Activated T-cell treated with anti-CD3 and anti-CD28 coated beads for 1 hour (primary cell): ENCODE measurements around the gene KCNA10.

Source experiments
- DNase-seq: peaks from one replicate; pipeline ENCODE4 v3.0.0-alpha.2; 2020; ENCODE audit warnings: low read depth

The KCNA10 gene

DNA sequence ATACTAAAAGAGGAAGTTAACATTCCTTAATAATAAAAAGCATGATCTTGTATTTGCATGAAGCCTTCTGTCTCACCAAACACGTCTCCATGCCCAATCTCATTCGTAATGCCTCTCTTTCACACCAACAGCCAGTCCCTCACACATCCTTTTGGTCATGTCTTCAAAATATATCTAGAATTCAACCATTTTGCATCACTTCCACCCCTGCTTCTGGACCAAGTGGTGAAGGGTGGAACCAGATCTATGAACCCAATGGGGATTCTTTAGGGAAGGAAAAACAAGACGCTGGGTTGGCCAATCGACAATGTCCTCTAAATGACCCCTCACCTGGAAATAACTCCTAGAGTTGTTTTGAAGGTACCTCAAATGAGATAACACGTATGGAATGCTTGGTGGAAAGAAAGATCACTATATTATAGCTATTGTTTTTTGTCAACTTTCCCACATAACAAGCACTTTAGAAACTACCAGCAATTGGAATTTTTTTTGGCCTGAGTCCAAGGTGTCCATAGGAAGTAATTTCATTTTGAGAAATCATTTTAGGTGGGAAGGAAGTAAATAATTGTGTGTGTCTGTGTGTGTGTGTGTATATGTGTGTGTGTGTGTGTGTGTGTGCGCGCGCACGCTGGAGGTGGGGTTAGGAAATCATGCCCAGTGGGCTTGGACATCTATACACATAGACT, at the start of gene KCNA10:
Gene KCNA10, minus strand, starts transcription at position 51 of the 686 bp plus-strand sequence. CDS start 388 bp downstream, outside the sequence.
- DNase-seq = no peak

DNA sequence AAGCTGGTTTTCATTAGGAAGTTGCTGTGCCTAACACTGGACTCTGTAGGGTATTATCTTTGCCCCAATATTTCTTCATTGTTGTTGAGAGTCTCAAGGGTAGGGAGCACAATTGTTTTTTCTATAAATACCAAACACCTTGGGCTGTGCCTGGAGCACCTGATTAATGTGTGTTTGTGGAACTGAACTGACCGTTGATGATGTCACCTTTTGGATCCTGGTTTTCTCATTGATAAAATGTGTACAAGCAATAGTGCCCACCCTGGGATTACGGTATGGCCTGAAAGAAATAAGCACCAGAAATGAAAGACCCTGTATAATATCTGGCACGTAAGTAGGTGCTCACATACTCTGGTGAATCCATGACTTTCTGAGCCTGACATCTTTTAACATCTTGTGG, 47.9 kb upstream of the KCNA10 start:
- no peak for DNase-seq

DNA sequence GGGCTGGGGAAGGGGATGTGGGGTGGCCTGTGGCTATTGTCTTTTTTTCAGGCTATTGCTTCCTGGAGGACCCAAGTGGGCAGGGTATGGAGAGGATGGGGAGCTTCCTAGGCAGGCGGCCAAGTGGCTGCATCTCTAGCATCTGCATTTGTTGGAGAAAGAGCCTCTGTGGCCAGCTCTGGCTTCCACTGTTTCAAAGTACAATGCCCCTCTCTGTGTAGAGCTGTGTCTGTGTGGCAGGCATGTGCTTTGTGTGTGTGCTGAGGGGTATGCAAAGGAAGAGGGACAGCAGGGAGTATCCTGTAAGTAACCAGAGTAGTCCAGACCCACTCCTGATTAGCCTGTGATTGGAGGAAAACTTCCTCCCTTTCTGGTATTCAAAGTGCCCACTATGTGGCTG, 46.6 kb upstream of the KCNA10 start:
- DNase-seq = no peak

DNA sequence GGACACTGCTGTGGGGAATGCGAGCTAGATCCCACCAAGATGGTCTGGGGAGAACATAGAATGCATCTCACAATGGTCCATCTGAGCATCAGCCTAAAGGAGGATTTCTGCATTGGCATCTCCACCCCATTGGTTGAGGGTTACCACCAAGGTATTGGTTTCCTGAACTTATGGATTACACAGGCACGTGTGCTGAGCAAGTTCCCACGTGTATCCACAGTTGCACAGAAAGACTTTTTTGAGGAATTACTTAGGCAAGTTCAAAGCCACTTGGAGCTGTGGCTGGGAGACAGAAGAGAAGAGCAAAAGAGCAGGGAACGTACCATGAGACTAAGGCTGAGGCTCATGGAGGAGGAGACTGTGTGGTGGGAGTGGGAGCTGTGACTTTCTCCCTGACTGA, 44.1 kb upstream of the KCNA10 start:
- DNase-seq = no peak

DNA sequence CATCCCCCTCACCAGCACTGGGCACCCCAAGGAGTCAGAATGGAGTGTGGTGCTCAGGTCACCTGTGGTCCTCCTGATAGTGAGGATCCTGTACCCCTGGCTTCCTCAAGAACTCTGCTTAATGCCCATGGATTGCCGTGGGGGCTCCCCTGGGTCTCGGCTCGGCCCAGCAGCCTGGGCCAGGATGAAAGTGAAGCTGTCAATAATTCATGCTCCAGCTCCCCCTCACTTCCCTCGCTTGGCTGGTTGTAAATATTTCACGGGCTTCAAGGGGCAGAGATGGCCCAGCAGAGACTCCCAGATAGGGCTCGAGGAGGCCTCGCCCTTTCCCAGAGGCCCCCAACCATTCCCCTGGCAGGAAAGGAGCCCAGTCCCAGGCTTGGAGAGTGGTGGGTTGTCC, 42.6 kb upstream of the KCNA10 start:
- DNase-seq = no peak

DNA sequence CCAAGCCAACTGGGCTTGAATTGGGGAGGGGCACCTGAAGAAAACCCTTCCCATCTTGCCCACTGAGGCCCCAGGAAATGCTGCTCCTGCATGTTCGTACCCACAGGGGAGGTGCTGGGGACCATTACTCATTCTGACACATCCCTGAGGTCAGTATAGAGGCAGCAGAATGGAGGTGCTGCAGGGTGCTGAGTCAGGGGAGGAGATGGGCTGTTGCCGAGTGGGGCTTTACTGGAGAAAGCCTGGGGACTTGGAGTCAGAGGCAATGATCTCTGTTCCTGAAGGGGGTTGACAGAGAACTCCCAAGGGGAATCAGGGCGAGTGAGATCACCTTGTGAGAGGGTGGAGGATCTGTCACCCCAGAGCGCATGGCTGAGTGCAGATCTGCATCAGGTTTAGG, 40.2 kb upstream of the KCNA10 start:
- DNase-seq = no peak

DNA sequence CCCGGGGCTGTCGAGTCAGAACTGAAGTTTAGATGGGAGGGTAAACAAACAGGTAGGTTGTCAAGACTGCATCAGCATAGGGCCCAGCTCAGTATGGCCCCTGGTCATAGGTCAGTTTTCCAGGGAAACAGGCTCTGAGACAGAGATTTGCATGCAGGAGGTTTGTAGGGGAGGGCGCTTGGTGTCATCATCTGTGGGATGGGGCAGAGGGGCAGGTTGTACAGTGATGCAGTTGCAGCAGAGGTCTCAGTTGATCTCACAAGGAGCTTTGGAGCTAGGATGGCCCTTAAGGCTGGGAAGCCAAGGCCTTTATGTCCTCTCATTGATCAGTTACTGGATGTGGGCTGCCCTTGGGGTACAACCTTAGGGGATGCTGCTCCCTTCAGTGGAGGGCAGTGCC, 38.5 kb upstream of the KCNA10 start:
- DNase-seq = no peak

DNA sequence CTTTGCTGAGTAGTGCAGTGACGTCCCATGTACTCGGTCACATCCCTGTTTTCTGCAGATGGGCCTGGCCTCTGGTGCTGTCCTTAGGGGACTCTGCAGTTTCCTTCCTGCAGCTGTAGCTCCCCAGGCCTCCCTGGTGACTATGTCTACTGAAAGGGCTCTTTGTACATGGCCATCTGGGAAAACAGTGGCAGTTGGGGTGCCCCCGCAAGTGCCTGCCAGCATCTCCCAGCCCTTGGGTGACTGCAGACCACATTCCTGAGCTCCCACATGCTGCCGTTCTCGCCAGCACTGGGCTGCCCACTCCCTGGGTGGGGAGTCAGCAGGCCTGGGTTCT, 37.5 kb upstream of the KCNA10 start:
- DNase-seq = no peak

DNA sequence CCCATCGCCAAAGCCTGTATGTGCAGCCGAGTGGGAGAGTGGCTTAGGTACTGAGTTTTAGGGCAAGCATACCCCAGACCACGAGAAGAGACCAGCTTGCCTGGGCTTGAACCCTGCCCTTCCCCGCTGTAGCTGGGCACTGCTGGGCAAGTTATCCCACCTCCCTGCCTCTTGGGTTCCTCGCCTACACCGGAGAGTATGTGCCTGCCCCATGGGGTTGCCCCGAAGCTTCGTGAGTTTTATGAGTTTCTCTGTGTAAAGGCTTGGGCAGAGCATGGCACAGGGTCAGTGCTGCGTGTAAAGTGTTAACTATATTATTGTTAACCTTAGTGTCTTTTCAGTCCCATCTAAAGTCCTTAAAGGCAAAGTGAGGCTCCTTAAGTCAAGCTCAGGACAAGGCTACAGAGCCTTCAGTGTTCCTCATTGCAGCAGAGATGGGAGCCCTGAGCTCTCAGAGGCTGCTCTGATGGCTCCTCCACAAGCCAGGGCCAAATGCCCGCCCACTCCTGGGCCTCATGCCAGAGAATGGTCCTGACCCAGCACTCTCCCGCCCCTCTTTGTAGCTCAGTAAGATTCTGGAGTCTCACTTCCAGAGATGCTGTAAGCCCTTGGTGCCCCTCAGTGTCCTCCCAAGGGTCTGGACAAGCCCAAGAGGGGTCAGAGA, 37.0 kb upstream of the KCNA10 start:
- no peak for DNase-seq

DNA sequence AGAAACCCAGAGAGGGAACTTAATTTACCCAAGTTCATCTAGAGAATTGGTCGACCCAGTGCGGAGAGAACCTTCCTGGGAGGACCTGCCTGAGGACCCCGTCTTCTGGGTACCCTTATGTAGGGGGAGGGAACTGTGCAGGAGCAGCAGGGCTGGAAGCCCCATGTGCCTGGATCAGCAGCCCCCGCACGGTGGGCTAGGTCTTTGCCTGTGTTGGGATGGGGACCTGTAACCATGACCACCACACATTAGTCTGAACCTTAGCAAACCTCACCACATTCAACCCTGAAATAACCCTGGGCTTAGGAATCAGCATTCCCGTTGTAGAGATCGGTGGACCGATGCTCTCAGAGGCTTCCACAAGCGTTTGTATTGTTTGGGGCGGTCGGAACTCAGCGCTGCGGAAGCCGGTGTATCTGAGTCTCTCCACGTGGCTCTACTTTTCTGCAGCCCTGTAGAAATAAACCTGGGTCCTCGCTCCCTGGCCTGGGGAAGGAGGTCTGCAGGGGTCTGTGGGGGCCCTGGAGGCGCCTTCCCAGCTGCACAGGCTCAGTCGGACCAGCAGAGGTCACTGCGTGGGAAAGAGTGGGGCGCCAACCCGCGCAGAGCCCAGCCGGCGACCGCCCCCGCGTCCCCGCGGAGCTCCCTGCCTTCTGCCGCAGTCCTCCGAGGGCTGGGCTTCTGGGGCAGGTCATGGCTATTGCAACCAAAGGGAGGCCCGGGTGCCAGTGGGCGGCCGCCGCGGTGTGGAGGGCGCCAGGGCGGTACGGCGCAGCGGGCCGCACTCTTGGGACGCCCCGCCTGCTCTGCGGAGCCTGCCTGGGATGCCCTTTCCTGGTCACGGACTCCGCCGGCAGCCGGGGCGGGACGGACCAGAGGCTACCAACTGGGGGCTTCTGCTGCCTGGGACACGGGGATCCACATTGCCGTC, 36.2 kb upstream of the KCNA10 start:
- DNase-seq = peak; percentile 38

DNA sequence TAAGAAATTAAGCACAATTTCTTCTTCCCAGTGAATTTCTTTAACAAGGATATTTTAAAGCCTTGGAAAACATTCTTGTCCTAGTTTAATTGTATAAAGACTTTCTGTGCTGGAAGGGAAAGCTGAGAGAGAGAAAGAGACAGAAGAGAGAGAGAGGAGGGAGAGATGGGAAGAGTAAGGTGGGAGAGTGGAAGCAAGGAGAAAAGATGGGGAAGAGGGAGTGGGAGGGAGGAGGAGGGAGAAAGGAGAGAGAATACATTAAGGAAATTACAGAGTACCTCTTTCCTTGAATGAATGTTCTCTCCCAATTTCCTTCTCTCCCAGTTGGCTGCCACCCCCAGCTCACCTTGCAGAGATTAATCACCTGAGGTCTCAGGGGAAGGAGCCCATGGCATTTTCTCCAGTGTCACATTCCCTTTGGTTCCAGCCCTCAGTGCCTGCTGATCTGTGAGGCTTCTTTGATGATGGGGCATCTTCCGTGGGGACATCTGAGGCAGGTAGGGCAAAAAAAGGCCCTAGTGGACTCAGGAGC, 32.4 kb upstream of the KCNA10 start:
- DNase-seq = no peak

DNA sequence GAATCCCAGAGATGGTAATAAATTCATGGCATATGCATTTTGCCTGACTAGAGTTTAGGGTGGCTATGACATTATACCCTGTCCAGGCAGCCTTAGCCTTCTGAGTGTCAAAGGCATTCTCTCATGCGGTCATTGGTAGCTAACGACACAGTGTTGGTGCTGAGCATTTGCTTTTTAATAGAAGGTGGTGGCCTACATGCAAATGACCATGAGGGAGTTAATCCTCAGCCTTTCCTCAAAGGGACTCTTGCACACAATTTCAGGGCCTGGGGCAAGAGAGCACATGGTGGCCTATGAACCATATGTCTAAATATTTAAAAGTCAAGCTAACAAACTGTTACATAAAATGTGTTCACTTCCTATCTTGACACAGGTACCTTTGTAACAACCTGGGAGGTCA, 30.9 kb upstream of the KCNA10 start:
- no peak for DNase-seq

DNA sequence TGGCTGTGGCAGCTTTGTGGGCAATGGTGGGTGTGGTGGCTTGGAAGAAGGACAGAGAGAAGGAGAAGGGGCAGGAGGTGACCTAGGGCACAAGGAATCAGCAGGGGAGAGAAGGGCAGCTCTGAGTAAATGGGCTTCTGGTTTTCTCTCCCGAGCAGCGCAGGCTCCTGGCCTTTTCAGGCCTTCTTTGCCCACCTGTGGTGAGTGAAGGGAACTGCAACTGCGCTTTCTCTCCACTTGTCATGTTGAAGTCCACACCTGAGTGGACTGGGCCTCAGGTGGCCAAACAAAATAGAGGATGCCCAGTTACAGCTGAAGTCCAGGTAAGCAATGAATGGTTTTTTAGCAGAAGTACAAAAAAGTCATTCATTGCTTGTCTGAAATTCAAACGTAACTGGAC, 29.4 kb upstream of the KCNA10 start:
- DNase-seq = no peak

DNA sequence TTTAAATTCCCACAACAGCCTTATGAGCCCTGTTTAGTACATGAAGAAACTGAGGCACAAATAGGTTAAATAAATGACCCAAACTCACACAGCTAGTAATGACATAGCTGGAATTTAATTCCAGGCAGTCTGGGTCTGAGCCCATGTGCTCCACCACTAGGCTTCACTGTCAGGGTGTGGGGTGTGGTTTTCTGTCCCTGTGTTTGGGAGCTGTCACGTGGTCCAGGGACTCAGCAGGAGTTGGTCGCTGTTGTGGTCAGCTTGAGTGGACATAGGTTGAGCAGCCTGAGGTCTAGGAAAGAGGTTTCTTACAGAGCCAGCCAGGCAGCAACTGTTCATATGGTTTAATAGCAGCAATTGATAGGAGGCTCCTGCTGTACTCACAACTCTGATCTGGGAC, 28.0 kb upstream of the KCNA10 start:
- no peak for DNase-seq

DNA sequence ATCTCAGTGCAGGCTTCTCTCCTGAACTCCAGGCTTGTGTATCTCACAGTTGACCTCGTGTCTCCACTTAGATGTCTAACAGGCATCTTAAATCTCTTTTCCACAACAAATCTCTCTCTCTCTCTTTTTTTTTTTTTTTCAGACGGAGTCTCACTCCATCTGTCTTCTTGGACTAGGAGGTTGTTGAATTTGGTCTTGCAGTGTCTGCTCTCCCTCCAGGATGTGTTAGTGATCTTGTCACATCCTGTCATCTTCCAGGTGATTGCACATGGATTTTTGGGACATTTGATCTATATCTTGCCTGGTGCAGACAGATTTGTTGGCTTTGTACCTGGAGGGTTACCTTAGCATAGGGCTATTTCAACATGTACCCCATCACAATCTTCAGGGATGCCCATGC, 26.5 kb upstream of the KCNA10 start:
- DNase-seq = no peak

DNA sequence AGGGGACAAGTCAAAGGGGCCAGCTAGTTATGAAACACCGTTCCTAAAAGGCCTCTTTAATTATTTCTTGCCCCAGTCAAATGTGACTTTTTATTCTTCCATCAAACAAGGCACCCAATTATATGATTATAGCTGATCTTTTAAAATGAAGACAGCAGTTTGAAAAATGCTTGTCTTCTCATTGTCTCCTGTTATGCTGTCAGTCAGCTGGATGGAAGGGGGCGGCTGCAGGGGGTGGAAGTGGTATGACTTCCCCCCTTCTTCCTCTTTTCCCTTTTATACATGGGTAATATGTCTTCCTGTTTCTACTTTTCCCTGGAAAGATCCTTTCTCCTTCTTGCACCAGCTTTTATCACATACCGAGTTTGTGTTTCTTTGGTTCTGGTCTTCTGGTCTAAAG, 25.8 kb upstream of the KCNA10 start:
- DNase-seq = no peak

DNA sequence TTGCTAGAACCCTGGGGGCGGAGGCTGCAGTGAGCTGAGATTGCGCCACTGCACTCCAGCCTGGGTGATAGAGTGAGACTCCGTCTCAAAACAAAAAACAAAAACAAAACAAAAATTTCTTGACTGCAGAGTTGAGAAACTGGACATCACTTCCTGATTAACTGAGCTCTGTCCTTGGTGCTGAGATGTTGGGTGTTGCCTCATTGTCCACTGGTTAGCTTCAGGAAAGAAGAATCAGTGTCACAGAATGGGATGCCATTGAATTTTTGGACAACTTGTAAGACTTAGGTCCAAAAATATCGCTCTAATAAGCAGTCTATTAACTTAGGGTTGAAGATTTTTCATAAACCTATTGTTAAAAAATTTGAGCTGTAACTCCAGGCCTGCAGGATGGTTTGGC, 23.8 kb upstream of the KCNA10 start:
- no peak for DNase-seq

DNA sequence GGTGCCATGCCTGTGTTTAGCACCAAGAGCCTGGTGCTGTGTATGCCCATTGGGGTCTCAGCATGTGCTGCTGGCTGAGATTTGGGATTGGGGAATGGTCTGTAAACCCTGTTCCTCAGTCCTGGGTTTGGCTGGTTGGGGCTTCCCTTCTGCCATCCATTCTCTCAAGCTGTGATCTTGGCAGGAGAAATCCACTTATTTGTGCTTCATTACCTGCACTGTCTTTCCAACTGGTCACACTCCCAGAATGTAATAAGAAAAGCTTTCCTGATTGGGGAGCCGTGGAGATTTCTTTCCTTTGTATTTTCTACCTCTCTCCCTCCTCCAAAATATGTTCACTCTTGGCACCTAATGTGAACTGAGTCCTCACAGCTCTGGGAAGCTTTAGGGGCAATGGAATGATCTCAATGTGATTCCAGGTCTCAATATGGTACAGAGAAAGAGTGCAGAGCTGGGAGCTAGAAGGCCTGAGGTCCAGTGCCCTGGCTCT, 23.0 kb upstream of the KCNA10 start:
- DNase-seq = no peak

DNA sequence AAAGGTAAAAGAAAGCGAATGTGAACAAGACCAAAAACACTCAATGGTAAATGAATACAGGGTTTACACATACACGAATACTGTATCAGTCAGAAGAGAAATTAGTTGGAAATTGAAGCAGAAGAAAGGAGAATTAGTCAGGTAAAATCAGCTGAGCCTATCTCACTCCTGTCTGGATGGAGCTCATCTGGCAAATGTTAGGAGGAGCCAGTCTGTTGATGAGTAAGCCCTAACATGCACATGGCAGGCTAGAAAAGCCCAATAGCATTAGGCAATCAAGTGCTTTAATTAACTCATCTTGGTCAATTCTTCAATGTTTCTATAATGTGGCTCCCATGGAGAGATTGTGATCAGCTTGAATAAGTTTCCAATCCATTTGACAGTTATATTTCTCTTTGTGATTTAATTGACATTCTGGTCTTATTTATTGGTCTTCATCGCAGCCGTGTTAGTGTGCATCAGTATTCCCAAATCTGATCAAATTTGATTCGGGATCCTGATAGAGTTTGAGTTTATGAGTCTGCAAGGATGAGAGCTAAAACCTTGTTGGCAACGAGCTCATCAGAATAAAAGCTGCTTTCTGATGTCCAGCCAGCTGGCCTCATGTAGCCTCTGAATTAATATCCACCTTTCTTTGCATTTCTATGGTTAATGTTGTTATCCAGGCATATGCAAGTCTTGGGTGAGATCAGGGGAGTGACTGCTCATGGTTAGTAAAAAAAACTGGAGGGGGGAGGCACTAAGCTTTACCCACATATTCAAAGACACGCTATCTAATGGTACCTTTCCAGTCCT, 22.1 kb upstream of the KCNA10 start:
- DNase-seq = no peak

DNA sequence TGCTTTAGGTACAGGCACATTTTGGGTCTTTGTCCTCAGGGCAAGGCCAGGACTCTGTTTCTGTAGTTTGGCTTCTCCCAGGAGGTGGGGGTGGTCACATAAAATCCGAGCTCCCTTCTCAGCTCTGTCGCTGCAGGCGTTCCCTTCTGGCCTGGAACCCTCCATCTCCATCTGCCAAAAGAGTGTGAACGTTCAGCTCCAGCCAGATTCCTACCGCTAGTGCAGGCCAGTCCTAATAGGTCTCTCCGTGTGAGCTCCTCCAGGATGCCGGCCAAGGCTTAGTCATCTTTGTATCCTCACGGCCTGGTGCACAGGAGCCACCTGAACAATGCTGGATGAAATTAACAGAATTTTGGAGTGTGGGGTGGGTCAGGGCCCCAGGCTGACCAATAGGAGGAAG, 19.9 kb upstream of the KCNA10 start:
- DNase-seq = no peak

DNA sequence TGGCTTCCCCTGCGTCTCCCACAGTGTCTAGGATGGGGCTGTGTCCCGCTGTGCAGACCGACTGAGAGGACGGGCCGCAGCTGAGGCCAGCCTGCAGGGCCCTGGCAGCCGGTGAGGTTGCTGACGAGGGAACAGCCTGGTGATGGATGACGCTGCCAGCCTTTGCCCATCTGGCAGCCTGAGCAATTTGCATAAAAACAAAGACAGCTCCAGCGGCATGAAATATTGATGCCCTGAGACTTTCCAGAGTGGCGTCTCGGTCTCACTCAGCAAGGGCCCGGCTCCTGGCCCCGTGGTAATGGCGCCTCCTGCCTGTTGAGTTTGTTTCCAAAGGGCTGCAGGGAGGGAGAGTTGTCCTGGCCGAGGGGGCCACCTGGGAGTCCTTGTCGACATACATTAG, 19.1 kb upstream of the KCNA10 start:
- no peak for DNase-seq

DNA sequence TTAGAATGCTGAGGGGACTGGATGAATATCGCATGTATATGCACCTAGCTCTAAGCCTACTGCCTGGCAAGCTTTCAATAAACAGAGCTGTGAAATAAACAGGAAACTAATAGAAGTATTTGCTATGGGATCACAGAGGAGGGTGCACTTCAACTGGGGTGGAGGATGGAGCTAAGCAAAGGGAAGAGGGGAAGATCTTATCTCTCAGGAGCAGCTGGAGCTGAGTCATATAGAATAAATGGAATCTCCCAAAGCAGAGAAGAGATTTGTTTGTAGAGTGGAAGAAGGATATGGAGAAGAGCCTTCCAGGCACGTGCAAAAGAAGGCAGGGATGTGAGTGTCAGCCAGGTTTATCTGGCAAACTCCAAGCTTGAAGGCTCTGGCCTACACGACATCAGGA, 17.0 kb upstream of the KCNA10 start:
- no peak for DNase-seq
